DND-41 (cell line): ENCODE results near the gene GRAMD4.

Experiments used
- CTCF ChIP-seq: IDR thresholded peaks from 2 replicates; pipeline ENCODE4 v1.5.1; 2012; ENCODE audit warnings: borderline replicate concordance, low read length, moderate library complexity, mild to moderate bottlenecking; ENCODE audit not compliant: poor library complexity, severe bottlenecking; ENCODE audit errors: extremely low read depth
- EZH2 ChIP-seq: IDR thresholded peaks from 3 replicates; pipeline ENCODE4 v1.6.1; 2012; ENCODE audit warnings: borderline replicate concordance, low read depth, mild to moderate bottlenecking, moderate library complexity, low read length, inconsistent platforms; ENCODE audit not compliant: severe bottlenecking

GRCh38 chr22:46586123-46586519 is 34.1 kb upstream of the GRAMD4 start:
- TF ChIP-seq CTCF (no peak), EZH2 (no peak)
